ENCODE data around the gene ADAMTSL1.

GRCh38 chr9:18451406-18451805 is 22.5 kb upstream of the ADAMTSL1 start:
- TF ChIP-seq, protein P1, sequence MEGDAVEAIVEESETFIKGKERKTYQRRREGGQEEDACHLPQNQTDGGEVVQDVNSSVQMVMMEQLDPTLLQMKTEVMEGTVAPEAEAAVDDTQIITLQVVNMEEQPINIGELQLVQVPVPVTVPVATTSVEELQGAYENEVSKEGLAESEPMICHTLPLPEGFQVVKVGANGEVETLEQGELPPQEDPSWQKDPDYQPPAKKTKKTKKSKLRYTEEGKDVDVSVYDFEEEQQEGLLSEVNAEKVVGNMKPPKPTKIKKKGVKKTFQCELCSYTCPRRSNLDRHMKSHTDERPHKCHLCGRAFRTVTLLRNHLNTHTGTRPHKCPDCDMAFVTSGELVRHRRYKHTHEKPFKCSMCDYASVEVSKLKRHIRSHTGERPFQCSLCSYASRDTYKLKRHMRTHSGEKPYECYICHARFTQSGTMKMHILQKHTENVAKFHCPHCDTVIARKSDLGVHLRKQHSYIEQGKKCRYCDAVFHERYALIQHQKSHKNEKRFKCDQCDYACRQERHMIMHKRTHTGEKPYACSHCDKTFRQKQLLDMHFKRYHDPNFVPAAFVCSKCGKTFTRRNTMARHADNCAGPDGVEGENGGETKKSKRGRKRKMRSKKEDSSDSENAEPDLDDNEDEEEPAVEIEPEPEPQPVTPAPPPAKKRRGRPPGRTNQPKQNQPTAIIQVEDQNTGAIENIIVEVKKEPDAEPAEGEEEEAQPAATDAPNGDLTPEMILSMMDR (conservative IDR thresholded peaks at IDR 0.05; ENCODE audit: low read length), result no peak
- no peak for TF ChIP-seq EZH2phosphoT487 (IDR thresholded peaks at IDR 0.05; ENCODE audit: borderline replicate concordance, low read depth, low read length)
